HG02588 (cell line): ENCODE data around the gene GRIA1.

Source experiments
- ATAC-seq: cut with Tn5 transposase; IDR thresholded peaks from one replicate; pipeline ENCODE4 v1.9.1; 2021; ENCODE audit warnings: mild to moderate bottlenecking, moderate library complexity; ENCODE audit not compliant: unreplicated experiment

Gene GRIA1

GRCh38 chr5:153496835-153497234 is 6.4 kb downstream of the GRIA1 start:
- no peak for ATAC-seq

GRCh38 chr5:153498516-153498915 is 8.0 kb downstream of the GRIA1 start:
- ATAC-seq, result no peak

- no peak for ATAC-seq
These were observed 9.7 kb downstream of the GRIA1 start for GRCh38 chr5:153500178-153500577.

GRCh38 chr5:153504726-153505125 is 14.3 kb downstream of the GRIA1 start:
- ATAC-seq, result no peak

DNA sequence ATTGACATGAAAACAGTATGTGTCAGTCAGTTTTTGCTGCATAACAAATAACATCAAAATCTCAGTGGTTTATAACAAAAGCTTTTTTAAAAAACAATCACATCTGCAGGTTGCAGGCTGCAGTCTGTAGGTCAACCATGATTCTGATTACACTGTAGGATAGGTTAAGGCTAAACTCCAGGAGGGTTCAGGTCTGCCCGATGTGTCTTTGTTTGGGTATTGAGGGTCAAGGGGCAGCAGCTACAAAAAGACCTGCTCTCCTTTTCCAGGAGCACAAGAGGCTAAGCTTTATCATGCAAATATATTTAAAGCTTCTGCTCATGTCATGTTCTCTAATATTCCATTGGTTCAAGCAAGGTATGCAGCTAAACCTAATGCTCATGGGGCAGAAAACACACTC is 18.2 kb downstream of the GRIA1 start:
- ATAC-seq, result no peak

- no peak for ATAC-seq
These were observed 21.2 kb downstream of the GRIA1 start for GRCh38 chr5:153511622-153512021.

GRCh38 chr5:153513156-153513555 is 22.7 kb downstream of the GRIA1 start:
- ATAC-seq, result no peak

GRCh38 chr5:153515301-153515700 is 24.8 kb downstream of the GRIA1 start:
- no peak for ATAC-seq

- ATAC-seq, result no peak
These were observed 26.2 kb downstream of the GRIA1 start for GRCh38 chr5:153516504-153517240.

GRCh38 chr5:153517241-153517611 is 26.8 kb downstream of the GRIA1 start:
- ATAC-seq, result no peak

GRCh38 chr5:153520137-153520536 is 29.7 kb downstream of the GRIA1 start:
- ATAC-seq, result no peak

- ATAC-seq, result no peak
These were observed 30.5 kb downstream of the GRIA1 start for GRCh38 chr5:153520952-153521351.

DNA sequence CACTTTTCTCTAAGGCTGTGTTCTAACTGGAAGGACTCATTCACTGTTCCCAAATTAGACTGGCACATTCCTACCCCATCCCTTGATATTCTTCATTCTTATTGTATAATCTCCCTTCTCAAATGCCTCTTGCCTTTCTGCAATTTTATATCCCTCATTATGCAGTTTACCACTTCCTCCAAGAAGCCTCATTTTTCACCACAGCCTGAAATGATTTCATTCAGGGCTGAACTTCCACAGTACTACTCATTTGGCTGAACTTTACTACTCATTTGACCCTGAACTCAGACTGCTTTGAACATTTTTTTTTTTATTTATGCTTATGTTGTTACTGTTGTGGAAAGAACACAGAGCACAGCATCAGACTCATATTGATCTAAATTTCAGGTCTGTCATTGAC is 32.7 kb downstream of the GRIA1 start:
- ATAC-seq, result no peak

- ATAC-seq, result no peak
These were observed 33.4 kb downstream of the GRIA1 start for GRCh38 chr5:153523831-153524230.

GRCh38 chr5:153525536-153525935 is 35.1 kb downstream of the GRIA1 start:
- ATAC-seq, result no peak

- no peak for ATAC-seq
These were observed 40.1 kb downstream of the GRIA1 start for GRCh38 chr5:153530357-153531143.

DNA sequence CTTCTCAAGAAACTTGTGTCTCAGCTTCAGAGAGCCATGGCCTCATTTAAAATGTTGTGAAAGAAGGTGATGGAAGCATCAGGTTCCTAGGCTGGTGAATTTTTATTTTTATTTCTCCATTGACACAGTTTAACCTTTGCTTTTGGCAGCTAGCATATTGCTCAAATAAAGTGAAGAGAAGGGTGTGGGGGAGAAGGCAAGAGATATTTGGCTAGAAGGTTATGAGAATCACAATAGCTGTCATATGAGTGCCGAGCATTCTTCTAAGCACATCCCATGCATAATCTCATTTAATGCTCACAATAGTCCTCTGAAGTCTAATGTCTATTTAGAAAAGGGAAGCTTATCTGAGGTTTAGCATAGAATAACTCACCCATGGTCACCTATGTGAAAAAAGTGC is 43.1 kb downstream of the GRIA1 start:
- no peak for ATAC-seq

GRCh38 chr5:153534102-153534501 is 43.6 kb downstream of the GRIA1 start:
- ATAC-seq, result no peak

DNA sequence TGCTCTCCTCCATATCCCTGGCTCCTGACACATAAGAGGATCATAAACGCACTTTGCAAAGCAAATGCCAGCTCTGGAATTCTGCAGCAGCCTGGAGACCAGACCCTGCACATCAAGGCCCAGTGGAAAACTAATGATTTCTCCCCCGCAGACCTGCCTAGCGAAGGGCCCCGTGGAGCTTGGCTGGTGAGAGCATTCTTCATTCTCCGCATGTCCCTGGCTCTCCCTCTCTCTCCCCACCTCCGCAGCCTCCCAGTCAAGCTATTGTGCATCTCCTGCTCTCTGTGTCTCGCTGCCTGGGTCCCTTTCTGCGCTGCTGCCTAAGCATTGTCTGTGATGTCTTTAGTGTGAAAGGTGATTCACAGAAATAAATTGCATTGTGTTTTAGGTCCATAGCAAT is 46.7 kb downstream of the GRIA1 start:
- no peak for ATAC-seq

- no peak for ATAC-seq
These were observed 49.5 kb downstream of the GRIA1 start for GRCh38 chr5:153539983-153540382.

DNA sequence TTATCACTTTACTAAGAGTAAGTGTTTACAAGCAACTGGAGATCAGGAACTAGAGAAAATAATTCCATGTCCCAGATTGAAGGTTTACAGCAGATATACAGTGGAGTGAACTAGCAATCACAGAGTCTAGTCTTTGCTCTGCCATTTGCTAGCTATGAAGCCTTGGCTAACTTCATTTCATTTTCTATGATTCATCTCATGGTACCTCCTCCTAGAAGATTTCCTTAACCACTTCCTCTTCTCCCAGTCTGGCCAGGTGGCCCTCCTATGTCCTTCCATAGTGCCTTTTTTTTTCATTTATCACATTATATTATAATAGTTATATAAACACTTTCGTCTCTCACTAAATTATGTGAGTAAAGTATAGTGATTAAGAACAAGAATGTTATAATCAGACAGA is 52.1 kb downstream of the GRIA1 start:
- ATAC-seq, result no peak

DNA sequence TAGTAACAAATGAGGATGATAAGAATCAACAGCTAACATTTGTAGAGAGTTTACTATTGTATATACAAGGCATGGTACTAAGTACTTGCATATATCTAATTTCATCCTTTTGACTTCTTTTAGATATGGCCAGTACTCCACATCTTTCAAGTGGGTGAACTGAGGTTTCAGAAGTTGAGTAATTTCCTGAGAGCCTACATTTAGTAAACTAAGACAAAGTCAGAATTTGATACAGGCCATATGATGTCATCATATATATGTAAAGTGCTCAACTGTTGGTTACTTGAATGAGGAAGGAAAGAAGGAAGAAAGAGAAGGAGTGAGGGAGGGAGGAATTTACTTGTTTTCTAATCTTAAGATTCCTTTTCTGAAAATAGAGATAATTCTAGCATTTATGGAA is 52.8 kb downstream of the GRIA1 start:
- no peak for ATAC-seq
